GM12872 (cell line): ENCODE measurements around the gene S1PR1.

Experiments used
- TF ChIP-seq, protein P1 (sequence below): IDR thresholded peaks from 3 replicates; pipeline ENCODE4 v1.5.1; 2011; ENCODE audit warnings: low read depth, mild to moderate bottlenecking, low read length, moderate library complexity; ENCODE audit not compliant: insufficient read depth

S1PR1 gene

DNA sequence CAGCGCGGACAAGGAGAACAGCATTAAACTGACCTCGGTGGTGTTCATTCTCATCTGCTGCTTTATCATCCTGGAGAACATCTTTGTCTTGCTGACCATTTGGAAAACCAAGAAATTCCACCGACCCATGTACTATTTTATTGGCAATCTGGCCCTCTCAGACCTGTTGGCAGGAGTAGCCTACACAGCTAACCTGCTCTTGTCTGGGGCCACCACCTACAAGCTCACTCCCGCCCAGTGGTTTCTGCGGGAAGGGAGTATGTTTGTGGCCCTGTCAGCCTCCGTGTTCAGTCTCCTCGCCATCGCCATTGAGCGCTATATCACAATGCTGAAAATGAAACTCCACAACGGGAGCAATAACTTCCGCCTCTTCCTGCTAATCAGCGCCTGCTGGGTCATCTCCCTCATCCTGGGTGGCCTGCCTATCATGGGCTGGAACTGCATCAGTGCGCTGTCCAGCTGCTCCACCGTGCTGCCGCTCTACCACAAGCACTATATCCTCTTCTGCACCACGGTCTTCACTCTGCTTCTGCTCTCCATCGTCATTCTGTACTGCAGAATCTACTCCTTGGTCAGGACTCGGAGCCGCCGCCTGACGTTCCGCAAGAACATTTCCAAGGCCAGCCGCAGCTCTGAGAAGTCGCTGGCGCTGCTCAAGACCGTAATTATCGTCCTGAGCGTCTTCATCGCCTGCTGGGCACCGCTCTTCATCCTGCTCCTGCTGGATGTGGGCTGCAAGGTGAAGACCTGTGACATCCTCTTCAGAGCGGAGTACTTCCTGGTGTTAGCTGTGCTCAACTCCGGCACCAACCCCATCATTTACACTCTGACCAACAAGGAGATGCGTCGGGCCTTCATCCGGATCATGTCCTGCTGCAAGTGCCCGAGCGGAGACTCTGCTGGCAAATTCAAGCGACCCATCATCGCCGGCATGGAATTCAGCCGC lies 2.5 kb downstream of the S1PR1 start:
- TF ChIP-seq, protein P1, sequence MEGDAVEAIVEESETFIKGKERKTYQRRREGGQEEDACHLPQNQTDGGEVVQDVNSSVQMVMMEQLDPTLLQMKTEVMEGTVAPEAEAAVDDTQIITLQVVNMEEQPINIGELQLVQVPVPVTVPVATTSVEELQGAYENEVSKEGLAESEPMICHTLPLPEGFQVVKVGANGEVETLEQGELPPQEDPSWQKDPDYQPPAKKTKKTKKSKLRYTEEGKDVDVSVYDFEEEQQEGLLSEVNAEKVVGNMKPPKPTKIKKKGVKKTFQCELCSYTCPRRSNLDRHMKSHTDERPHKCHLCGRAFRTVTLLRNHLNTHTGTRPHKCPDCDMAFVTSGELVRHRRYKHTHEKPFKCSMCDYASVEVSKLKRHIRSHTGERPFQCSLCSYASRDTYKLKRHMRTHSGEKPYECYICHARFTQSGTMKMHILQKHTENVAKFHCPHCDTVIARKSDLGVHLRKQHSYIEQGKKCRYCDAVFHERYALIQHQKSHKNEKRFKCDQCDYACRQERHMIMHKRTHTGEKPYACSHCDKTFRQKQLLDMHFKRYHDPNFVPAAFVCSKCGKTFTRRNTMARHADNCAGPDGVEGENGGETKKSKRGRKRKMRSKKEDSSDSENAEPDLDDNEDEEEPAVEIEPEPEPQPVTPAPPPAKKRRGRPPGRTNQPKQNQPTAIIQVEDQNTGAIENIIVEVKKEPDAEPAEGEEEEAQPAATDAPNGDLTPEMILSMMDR, result no peak

DNA sequence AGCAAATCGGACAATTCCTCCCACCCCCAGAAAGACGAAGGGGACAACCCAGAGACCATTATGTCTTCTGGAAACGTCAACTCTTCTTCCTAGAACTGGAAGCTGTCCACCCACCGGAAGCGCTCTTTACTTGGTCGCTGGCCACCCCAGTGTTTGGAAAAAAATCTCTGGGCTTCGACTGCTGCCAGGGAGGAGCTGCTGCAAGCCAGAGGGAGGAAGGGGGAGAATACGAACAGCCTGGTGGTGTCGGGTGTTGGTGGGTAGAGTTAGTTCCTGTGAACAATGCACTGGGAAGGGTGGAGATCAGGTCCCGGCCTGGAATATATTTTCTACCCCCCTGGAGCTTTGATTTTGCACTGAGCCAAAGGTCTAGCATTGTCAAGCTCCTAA lies 3.2 kb downstream of the S1PR1 start:
- TF ChIP-seq, protein P1, result no peak

DNA sequence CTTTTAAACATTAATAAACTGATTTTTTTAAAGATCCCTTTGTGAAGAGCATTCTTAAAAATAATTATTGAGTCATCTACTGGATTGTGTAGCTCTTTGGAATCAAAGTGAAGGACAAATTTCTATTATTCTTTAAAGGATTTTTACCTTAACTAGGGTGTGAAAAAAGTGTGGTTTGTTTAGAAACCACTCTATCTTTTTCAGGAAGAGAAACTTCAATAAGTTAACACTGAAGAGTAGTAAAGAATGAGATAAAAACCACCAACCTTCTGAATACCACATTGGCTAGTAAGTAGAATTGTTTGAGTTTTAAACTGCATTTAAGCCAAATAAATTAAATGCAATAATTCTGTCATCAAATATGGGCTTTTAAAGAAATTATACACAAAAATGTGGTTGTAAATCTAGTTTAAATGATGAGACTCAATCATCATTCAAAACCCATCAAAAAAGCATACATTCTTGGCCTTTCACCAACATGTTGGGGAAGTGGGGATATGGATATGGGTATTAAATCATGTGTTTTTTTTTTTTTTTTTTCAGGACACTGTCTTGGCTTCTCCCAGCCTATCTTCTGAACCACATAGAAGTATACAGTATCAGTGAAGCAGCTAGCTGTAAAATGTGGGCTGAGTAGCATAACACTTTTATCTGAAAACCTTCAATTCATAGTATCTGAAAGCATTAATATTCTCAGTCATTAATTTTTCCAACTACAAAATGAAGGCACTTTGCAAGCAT lies 4.8 kb downstream of the S1PR1 start:
- TF ChIP-seq, protein P1, result no peak

DNA sequence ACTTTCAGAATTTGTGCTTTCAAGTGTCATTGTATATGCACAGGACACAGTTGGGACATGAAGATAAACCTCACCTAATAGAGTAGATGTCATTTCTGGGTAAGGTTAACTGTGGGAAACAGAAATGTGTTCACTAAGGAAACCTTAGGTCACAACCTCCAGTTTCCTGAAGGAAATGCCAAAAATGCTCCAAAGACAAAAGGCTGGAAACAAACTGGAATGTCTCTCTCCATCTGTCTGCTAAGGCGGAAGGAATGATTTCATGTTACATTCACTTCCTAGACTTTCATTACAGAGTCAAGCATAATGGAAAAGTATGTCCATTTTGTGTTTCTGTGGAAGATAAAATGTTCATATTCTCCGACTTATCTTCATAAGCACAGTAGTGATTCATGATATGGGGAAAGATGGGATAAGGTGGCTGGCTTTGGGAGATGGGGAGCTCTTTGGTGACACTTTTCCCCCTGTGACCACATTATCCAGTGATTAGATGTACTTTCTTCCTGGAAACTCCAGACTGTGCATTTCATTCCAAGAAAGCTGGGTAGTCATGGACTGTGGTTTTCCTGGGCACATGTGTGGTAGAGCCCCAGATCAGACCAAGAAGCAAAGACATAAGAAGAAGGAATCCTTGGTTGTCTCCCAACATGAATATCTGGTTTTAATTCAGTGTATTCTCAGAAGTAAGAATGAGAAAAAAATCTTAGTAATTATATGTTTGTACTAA lies 5.7 kb downstream of the S1PR1 start:
- TF ChIP-seq, protein P1, result no peak

DNA sequence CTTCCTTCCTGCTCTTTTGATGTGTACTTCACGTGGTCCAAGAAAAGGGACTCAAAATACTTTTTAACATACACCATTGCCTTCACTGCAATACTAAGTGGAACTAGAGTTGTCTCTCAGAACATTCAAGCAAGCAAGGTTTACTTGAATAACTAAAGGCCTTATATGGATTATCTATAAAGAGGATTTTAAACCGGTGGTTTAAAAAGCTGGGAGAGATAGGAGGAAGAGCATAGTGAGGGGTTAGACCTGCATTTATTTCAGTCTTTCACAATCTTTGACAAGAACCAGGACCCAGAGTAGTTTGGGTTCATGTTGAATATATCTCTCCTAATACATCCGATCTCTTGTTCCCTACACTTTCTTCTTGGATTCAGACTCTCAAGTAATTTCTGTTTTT lies 6.9 kb downstream of the S1PR1 start:
- TF ChIP-seq, protein P1, result no peak

DNA sequence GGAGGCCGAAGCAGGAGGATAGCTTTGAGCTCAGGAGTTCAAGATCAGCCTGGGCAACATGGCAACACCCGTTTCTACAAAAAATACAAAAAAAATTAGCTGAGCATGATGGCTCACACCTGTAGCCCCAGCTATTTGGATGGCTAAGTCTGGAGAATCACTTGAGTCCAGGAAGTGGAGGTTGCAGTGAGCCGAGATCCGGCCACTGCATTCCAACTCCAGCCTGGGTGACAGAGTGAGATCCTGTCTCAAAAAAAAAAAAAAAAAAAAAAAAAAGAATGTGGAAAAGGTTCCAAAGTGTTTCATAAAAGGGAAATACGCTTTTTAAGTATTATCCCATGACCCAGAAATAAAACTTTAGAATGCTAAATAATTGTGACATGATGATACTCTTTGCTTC lies 8.0 kb downstream of the S1PR1 start:
- TF ChIP-seq, protein P1, result no peak
